A549 (cell line): ENCODE data around the gene RABGAP1L.

Experiments used
- CHD2 ChIP-seq: fragments of 150-350 bp; IDR thresholded peaks from 2 replicates; pipeline ENCODE4 v1.6.1; 2014; ENCODE audit warnings: low read length; ENCODE audit not compliant: partially characterized antibody
- CTCF ChIP-seq: fragments of >200 bp; sonication (Bioruptor Twin); formaldehyde crosslinking; IDR thresholded peaks from 3 replicates; pipeline ENCODE4 v1.5.1; 2016
- HMGXB4 ChIP-seq: fragments of 250-450 bp; sonication (Bioruptor Pico); IDR thresholded peaks from 2 replicates; pipeline ENCODE4 v1.5.0; 2021; ENCODE audit warnings: mild to moderate bottlenecking, moderate library complexity, borderline replicate concordance
- JUNB ChIP-seq: fragments of >200 bp; sonication (Bioruptor Twin); formaldehyde crosslinking; IDR thresholded peaks from 2 replicates; pipeline ENCODE4 v1.6.1; 2016
- MAZ ChIP-seq: fragments of 150-350 bp; IDR thresholded peaks from 2 replicates; pipeline ENCODE4 v1.6.1; 2014; ENCODE audit warnings: antibody characterized with exemption, low read depth, low read length, borderline replicate concordance
- NPAS2 ChIP-seq: fragments of 250-450 bp; sonication (Bioruptor Pico); IDR thresholded peaks from 2 replicates; pipeline ENCODE4 v1.8.0; 2022; ENCODE audit warnings: mild to moderate bottlenecking, moderate library complexity, borderline replicate concordance
- POLR2A ChIP-seq: IDR thresholded peaks from 2 replicates; pipeline ENCODE4 v1.6.1; 2012; ENCODE audit warnings: mild to moderate bottlenecking, low read length
- RFX5 ChIP-seq: fragments of 450-650 bp; IDR thresholded peaks from 2 replicates; pipeline ENCODE4 v1.7.1; 2014; ENCODE audit warnings: antibody characterized with exemption, mild to moderate bottlenecking, moderate library complexity
- RNF2 ChIP-seq: fragments of 200-600 bp; sonication (generic); IDR thresholded peaks from 2 replicates; pipeline ENCODE4 v1.6.1; 2016; ENCODE audit warnings: low read depth, mild to moderate bottlenecking, antibody characterized with exemption, moderate library complexity, borderline replicate concordance
- TFCP2L1 ChIP-seq: fragments of 250-450 bp; sonication (Bioruptor Pico); IDR thresholded peaks from 2 replicates; pipeline ENCODE4 v1.5.0; 2021; ENCODE audit warnings: mild to moderate bottlenecking
- TP53 ChIP-seq: fragments of 250-450 bp; sonication (Bioruptor Pico); IDR thresholded peaks from 2 replicates; pipeline ENCODE4 v1.5.0; 2021; ENCODE audit warnings: mild to moderate bottlenecking, moderate library complexity
- TF ChIP-seq, protein P1 (sequence below): fragments of 450-650 bp; IDR thresholded peaks from 2 replicates; pipeline ENCODE4 v1.6.1; 2014; ENCODE audit warnings: antibody characterized with exemption
- TF ChIP-seq, protein P2 (sequence below): fragments of 200-600 bp; sonication (generic); IDR thresholded peaks from 2 replicates; pipeline ENCODE4 v1.6.1; 2016; ENCODE audit warnings: antibody characterized with exemption, mild to moderate bottlenecking, moderate library complexity

GRCh38 chr1:174829990-174830389 is 670.7 kb downstream of the RABGAP1L start:
- TF ChIP-seq MAZ (no peak), CTCF (no peak), NPAS2 (no peak), CHD2 (no peak), JUNB (no peak), POLR2A (no peak), RFX5 (no peak), TP53 (CRISPR knock-in tag) (no peak), TFCP2L1 (no peak), HMGXB4 (CRISPR knock-in tag) (no peak), RNF2 (no peak)
- TF ChIP-seq, protein P1, sequence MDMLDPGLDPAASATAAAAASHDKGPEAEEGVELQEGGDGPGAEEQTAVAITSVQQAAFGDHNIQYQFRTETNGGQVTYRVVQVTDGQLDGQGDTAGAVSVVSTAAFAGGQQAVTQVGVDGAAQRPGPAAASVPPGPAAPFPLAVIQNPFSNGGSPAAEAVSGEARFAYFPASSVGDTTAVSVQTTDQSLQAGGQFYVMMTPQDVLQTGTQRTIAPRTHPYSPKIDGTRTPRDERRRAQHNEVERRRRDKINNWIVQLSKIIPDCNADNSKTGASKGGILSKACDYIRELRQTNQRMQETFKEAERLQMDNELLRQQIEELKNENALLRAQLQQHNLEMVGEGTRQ: no peak
- TF ChIP-seq, protein P2, sequence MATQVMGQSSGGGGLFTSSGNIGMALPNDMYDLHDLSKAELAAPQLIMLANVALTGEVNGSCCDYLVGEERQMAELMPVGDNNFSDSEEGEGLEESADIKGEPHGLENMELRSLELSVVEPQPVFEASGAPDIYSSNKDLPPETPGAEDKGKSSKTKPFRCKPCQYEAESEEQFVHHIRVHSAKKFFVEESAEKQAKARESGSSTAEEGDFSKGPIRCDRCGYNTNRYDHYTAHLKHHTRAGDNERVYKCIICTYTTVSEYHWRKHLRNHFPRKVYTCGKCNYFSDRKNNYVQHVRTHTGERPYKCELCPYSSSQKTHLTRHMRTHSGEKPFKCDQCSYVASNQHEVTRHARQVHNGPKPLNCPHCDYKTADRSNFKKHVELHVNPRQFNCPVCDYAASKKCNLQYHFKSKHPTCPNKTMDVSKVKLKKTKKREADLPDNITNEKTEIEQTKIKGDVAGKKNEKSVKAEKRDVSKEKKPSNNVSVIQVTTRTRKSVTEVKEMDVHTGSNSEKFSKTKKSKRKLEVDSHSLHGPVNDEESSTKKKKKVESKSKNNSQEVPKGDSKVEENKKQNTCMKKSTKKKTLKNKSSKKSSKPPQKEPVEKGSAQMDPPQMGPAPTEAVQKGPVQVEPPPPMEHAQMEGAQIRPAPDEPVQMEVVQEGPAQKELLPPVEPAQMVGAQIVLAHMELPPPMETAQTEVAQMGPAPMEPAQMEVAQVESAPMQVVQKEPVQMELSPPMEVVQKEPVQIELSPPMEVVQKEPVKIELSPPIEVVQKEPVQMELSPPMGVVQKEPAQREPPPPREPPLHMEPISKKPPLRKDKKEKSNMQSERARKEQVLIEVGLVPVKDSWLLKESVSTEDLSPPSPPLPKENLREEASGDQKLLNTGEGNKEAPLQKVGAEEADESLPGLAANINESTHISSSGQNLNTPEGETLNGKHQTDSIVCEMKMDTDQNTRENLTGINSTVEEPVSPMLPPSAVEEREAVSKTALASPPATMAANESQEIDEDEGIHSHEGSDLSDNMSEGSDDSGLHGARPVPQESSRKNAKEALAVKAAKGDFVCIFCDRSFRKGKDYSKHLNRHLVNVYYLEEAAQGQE: no peak
